Thymus (tissue), 11 donors: ENCODE data around the gene ZNF112. TPM values are rescaled to one million over a fixed set of nuclear protein-coding genes. Genes with fewer than 3 reads are reported as not detected.

ENCODE experiments used
- DNase-seq, 9 donors: peaks; one replicate each; pipeline ENCODE4 v3.0.0-alpha.2; 2013; ENCODE audit warnings: low spot score in 9 of 9, low read depth in 6 of 9, missing footprints in 1 of 9
- H3K27ac ChIP-seq, 2 donors: one replicate each; pipeline ENCODE4 v1.5.1; 2013; ENCODE audit warnings: control low read depth in 1 of 2, low read depth in 1 of 2, low read length in 1 of 2, mild to moderate bottlenecking in 1 of 2, moderate library complexity in 1 of 2
- H3K27me3 ChIP-seq, 2 donors: one replicate each; pipeline ENCODE4 v1.5.1; 2013; ENCODE audit warnings: low read length in 1 of 2; ENCODE audit not compliant: control insufficient read depth in 2 of 2, insufficient read depth in 1 of 2
- H3K36me3 ChIP-seq, 2 donors: one replicate each; pipeline ENCODE4 v1.5.1; 2013; ENCODE audit warnings: low read length in 1 of 2, mild to moderate bottlenecking in 1 of 2, moderate library complexity in 1 of 2; ENCODE audit not compliant: control insufficient read depth in 2 of 2, insufficient read depth in 2 of 2
- H3K4me1 ChIP-seq, 2 donors: one replicate each; pipeline ENCODE4 v1.5.1; 2013; ENCODE audit warnings: low read length in 2 of 2; ENCODE audit not compliant: control insufficient read depth in 2 of 2, insufficient read depth in 2 of 2
- H3K4me3 ChIP-seq, 2 donors: one replicate each; pipeline ENCODE4 v1.5.1; 2013; ENCODE audit warnings: low read length in 2 of 2, control low read depth in 1 of 2, mild to moderate bottlenecking in 1 of 2
- H3K9me3 ChIP-seq, 2 donors: one replicate each; pipeline ENCODE4 v1.5.1; 2013; ENCODE audit warnings: low read length in 1 of 2, mild to moderate bottlenecking in 1 of 2; ENCODE audit not compliant: control insufficient read depth in 2 of 2, insufficient read depth in 1 of 2
- WGBS: extraction: QIAGEN DNeasy Blood & Tissue Kit; methylation state at CpG from one replicate; pipeline ENCODE4 v1.1.7; 2013; 5-methylcytosine and 5-hydroxymethylcytosine counted together
- polyA plus RNA-seq: library from polyadenylated mRNA; stranded (reverse); fragments of 200-250 nt; gene quantifications from one replicate; pipeline ENCODE4 v1.2.3, GENCODE V29; 2013
- total RNA-seq: library from RNA; stranded (reverse); fragments of 120-200 nt; gene quantifications from one replicate; pipeline ENCODE4 v1.2.4, GENCODE V29; 2013
- donor health status: healthy.

The ZNF112 gene
- total and polyA plus RNA-seq, 2 donors: 1.3 to 3.1 TPM

DNA sequence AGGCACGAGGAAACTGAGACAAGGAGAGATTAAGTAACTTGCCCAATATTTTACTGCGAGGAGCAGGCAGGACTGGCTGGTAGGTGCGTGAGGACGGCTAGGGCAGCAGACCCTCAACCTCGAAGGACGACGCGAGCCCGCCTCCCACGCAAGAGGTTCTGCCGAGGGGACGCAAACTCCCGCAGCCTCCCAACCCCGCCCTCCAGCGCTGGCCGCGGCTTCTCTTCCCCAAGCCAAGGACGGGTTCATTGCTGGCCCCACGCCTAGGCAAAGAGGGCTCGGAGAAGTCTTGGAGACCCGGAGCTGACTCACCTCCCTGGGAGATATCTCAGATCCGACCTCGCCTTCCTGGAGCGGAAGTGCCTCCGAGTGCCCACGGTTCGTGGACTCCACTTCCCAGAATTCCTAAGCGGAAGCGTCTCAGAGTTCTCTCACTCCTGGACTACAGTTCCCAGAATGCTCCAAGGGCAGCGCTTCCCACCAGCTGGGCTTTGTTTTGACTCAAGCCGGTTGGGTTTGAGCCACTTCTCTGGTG lies 51.8 kb downstream of the ZNF112 start, which contains the start of gene ZNF235:
TSS of gene ZNF235 (minus strand) at position 367 of the 535 bp plus-strand sequence. CDS start 1,621 bp downstream, outside the sequence.
- WGBS: under 1% methylated on average over 31 of the region's 31 CpGs

DNA sequence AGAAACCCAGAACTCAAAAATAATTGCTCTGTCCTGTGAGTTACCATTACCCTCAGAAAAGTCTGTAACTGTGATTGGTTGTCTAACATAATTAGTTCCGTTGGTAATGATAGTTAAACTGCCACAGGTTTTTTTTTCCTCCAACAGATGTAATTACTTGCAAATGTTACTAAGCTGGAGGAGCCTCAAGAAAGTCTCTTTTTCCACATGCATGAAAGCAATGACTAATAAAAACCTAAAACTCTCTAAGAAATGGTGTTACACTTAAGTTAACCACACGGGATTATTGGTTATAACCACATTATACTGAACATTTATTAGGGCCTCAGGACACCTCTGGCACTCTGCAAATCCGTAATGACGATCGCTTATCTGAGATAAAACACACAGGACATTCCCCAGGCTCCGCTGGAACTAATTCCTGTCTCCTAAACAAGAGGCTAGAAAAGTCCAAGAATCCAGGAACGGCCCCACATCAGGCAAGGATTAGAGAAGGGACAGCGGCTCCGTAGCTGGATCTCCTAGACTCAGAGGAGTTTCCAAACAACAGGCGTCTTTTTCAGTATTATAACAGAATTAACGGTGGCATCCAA lies 52.4 kb downstream of the ZNF112 start:
- H3K27ac ChIP-seq: no peak overlapping the region
- H3K9me3 ChIP-seq: no peaks in the 10 kb centered on the region
- peaks cover 10% of the 10 kb centered on the region in 2 donors for H3K4me1 ChIP-seq
- peak in 1 of 9 donors; percentile 0 for DNase-seq
- WGBS: 11% methylated on average over 11 of the region's 11 CpGs
- peaks cover 16 to 18% of the 10 kb centered on the region in 2 donors for H3K36me3 ChIP-seq
- no peaks in the 10 kb centered on the region for H3K27me3 ChIP-seq
- H3K4me3 ChIP-seq: peak overlapping the region; percentile 96

More for the DNA sequence above, 51.8 kb downstream of the ZNF112 start, which contains the start of gene ZNF235:
- peaks cover 10 to 13% of the 10 kb centered on the region in 2 donors for H3K36me3 ChIP-seq
- H3K27ac ChIP-seq: peak within 1 kb of the TSS; percentile 16 to 79
- H3K9me3 ChIP-seq: no peaks in the 10 kb centered on the region
- H3K4me3 ChIP-seq: peak within 1 kb of the TSS; percentile 96
- H3K27me3 ChIP-seq: no peaks in the 10 kb centered on the region
- peak; percentile 75 to 96 (median 90) for DNase-seq
- H3K4me1 ChIP-seq: peaks cover 10% of the 10 kb centered on the region in 2 donors

- H3K4me1 ChIP-seq: peaks cover 10% of the 10 kb centered on the region in 2 donors
- H3K4me3 ChIP-seq: no peak overlapping the region
- WGBS: 98% methylated on average over 4 of the region's 4 CpGs
Observed at GRCh38 chr19:44303320-44303719, 53.2 kb downstream of the ZNF112 start.

GRCh38 chr19:44284968-44285367 lies 71.5 kb downstream of the ZNF112 start:
- H3K4me3 ChIP-seq: no peak overlapping the region
- peaks cover 3 to 5% of the 10 kb centered on the region in 2 donors for H3K9me3 ChIP-seq
- DNase-seq: no peak
- H3K27ac ChIP-seq: no peak overlapping the region
- no peaks in the 10 kb centered on the region for H3K4me1 ChIP-seq
- no peaks in the 10 kb centered on the region for H3K27me3 ChIP-seq
- 97% methylated on average over 4 of the region's 4 CpGs for WGBS
- peaks cover 20 to 26% of the 10 kb centered on the region in 2 donors for H3K36me3 ChIP-seq

More at GRCh38 chr19:44303320-44303719, 53.2 kb downstream of the ZNF112 start:
- no peaks in the 10 kb centered on the region for H3K9me3 ChIP-seq
- no peaks in the 10 kb centered on the region for H3K27me3 ChIP-seq
- peaks cover 21 to 26% of the 10 kb centered on the region in 2 donors for H3K36me3 ChIP-seq
- no peak for DNase-seq
- no peak overlapping the region for H3K27ac ChIP-seq

DNA sequence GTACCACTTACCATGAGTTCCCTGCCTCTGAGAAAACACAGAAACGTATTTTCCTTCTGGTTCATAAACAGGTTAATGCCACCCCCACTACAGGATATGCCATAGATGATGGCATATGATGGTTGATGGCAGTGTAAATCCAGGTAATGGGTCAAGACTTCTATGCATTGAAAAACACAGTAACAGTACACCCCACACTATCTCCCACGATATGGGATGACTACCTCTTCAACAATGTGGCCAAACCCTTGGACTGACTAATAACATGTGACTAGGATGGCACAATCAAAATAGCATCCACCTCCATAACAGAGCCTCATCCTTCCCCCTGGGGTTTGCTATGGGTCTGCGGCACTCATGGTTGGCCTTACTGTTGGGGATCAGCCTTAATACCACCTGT lies 73.6 kb downstream of the ZNF112 start:
- 96% methylated on average over 3 of the region's 3 CpGs for WGBS
- Histone ChIP-seq H3K4me3 (no peak overlapping the region), H3K9me3 (no peaks in the 10 kb centered on the region)

GRCh38 chr19:44280916-44281315 lies 75.6 kb downstream of the ZNF112 start:
- no peak overlapping the region for H3K4me3 ChIP-seq
- H3K4me1 ChIP-seq: no peaks in the 10 kb centered on the region
- no peak for DNase-seq
- 94% methylated on average over 10 of the region's 10 CpGs for WGBS
- H3K27me3 ChIP-seq: no peaks in the 10 kb centered on the region
- no peak overlapping the region for H3K27ac ChIP-seq
- H3K9me3 ChIP-seq: no peaks in the 10 kb centered on the region
- no peaks in the 10 kb centered on the region for H3K36me3 ChIP-seq

More for the DNA sequence above, 73.6 kb downstream of the ZNF112 start:
- Histone ChIP-seq H3K27me3 (no peaks in the 10 kb centered on the region), H3K27ac (no peak overlapping the region), H3K4me1 (no peaks in the 10 kb centered on the region), H3K36me3 (peaks cover 4 to 8% of the 10 kb centered on the region in 2 donors)
- DNase-seq: no peak

DNA sequence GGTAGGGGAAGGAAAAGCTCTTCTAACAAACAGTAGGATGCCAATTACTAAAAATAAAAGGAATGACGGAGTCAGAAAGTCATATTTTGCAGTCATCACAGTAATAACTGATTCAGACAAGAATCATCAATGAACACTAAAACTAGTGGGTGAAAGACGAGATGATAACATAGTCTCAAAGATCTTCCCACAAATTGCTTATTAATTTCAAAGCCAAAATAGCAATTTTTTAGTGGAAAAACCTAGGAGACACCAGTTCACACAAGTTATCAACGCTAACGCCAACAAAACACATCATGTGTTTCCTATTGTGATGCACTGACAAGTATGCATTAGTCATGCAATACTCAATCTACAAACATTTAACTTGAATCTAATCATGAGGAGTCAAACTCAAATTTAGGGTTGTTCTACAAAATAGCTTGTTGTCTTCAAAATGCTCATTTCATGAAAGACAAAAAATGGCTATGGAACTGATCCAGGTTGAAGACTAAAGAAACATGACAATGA lies 78.2 kb downstream of the ZNF112 start:
- Histone ChIP-seq H3K9me3 (no peaks in the 10 kb centered on the region), H3K27me3 (no peaks in the 10 kb centered on the region), H3K27ac (no peak overlapping the region), H3K36me3 (peaks cover 0 to 6% of the 10 kb centered on the region in 2 donors), H3K4me1 (no peaks in the 10 kb centered on the region), H3K4me3 (no peak overlapping the region)
- WGBS: 97% methylated on average over 4 of the region's 4 CpGs
- DNase-seq: no peak

DNA sequence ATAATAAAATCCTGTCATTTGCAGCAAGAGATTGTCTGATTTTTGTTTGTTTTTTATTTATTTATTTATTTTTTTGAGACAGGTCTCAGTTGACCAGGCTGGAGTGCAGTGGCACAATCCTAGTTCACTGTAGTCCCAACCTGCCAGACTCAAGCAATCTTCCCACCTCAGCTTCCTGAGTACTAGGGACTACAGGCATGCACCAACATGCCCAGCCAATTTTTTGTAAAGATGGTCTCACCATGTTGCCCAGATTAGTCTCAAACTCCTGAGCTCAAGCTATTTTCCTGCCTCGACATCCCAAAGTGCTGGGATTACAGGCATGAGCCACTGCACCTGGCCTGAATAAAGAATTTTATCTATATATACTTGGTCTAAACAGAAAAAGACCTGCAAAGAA lies 79.1 kb downstream of the ZNF112 start:
- Histone ChIP-seq H3K4me1 (no peaks in the 10 kb centered on the region), H3K9me3 (no peaks in the 10 kb centered on the region), H3K27ac (no peak overlapping the region), H3K36me3 (peaks cover 0 to 6% of the 10 kb centered on the region in 2 donors), H3K27me3 (no peaks in the 10 kb centered on the region), H3K4me3 (no peak overlapping the region)
- no peak for DNase-seq
- WGBS: 99% methylated on average over 1 of the region's 1 CpG
